CD4-positive, alpha-beta T cell (primary cell): ENCODE results near the gene ARL2BP. TPM values are rescaled to one million over a fixed set of nuclear protein-coding genes. Genes with fewer than 3 reads are reported as not detected.
A peak's percentile ranks its signal among the peaks of the same experiment; 100 is the strongest.
"Not testable (repeated sequence)": the region's sequence is repeated elsewhere in the genome, so short reads cannot be mapped to it uniquely, and the experiment has no call there.

Experiments
- ATAC-seq: fragments of 200-7000 bp; cut with Tn5 transposase; one replicate; pipeline ENCODE4 v1.10.0; 2022; ENCODE audit warnings: mild to moderate bottlenecking; ENCODE audit not compliant: poor library complexity
- CTCF ChIA-PET: fragments of 350-600 bp; sonication (Branson Sonifier 250); formaldehyde crosslinking; loops from one replicate; lab custom pipeline; 2021; ENCODE audit warnings: antibody characterized with exemption, inconsistent platforms; lab: Charles Lee
- POLR2A ChIA-PET: fragments of 350-600 bp; sonication (Branson Sonifier 250); formaldehyde crosslinking; loops from one replicate; lab custom pipeline; 2021; ENCODE audit warnings: antibody characterized with exemption, inconsistent platforms; lab: Charles Lee
- DNase-seq, 14 experiments: peaks; one replicate each; pipeline ENCODE4 v3.0.0-alpha.2; 2013 to 2020; ENCODE audit warnings: mixed read lengths in 2 of 14
- H3K27ac ChIP-seq, 2 donors: one replicate each; pipeline versions ENCODE4 v1.5.1 to v1.7.0; 2013; ENCODE audit warnings: low read length in 2 of 2, low read depth in 1 of 2, mild to moderate bottlenecking in 1 of 2
- H3K27me3 ChIP-seq, 2 experiments: 1 replicate in 1 of 2; 2 replicates in 1 of 2; pipeline versions ENCODE4 v1.6.1 to v1.7.0; 2013; ENCODE audit warnings: low read length in 2 of 2, control low read depth in 1 of 2, mild to moderate bottlenecking in 1 of 2, moderate library complexity in 1 of 2; ENCODE audit not compliant: insufficient read depth in 2 of 2, control insufficient read depth in 1 of 2
- H3K36me3 ChIP-seq: one replicate; pipeline ENCODE4 v1.6.1; 2013; ENCODE audit warnings: low read length, control low read depth; ENCODE audit not compliant: insufficient read depth
- H3K4me1 ChIP-seq: one replicate; pipeline ENCODE4 v1.6.1; 2013; ENCODE audit warnings: low read length, control low read depth; ENCODE audit not compliant: insufficient read depth
- H3K4me3 ChIP-seq: one replicate; pipeline ENCODE4 v1.5.1; 2013; ENCODE audit warnings: mild to moderate bottlenecking, low read length, moderate library complexity
- H3K9me3 ChIP-seq, 2 experiments: 1 replicate in 1 of 2; 2 replicates in 1 of 2; pipeline versions ENCODE4 v1.6.1 to v1.7.0; 2013; ENCODE audit warnings: low read length in 2 of 2, mild to moderate bottlenecking in 2 of 2, control low read depth in 1 of 2, moderate library complexity in 1 of 2; ENCODE audit not compliant: control insufficient read depth in 1 of 2, insufficient read depth in 1 of 2
- H3K27ac Mint-ChIP-seq: one replicate; pipeline ENCODE4 v1.8.0; 2020; ENCODE audit warnings: mixed read lengths
- H3K27me3 Mint-ChIP-seq: one replicate; pipeline ENCODE4 v1.8.0; 2021; ENCODE audit warnings: mixed read lengths
- H3K36me3 Mint-ChIP-seq: one replicate; pipeline ENCODE4 v1.8.0; 2021; ENCODE audit warnings: low read depth, mixed read lengths
- H3K4me1 Mint-ChIP-seq: one replicate; pipeline ENCODE4 v1.8.0; 2021; ENCODE audit warnings: low read depth, mixed read lengths
- H3K4me3 Mint-ChIP-seq: one replicate; pipeline ENCODE4 v1.8.0; 2020; ENCODE audit warnings: mild to moderate bottlenecking, mixed read lengths
- H3K9me3 Mint-ChIP-seq: one replicate; pipeline ENCODE4 v1.8.0; 2020; ENCODE audit warnings: mixed read lengths
- CTCF ChIP-seq: fragments of 200-600 bp; IDR thresholded peaks from one replicate; pipeline ENCODE4 v1.8.0; 2022; ENCODE audit warnings: antibody characterized with exemption, mild to moderate bottlenecking
- intact Hi-C, 2 experiments: fragments of 100-400 bp; cut with DNase I in 1 of 2; cut with micrococcal nuclease in 1 of 2; formaldehyde crosslinking; loops; one replicate each; pipeline versions ENCODE4 v1.15.1 to v1.9.0; 2023 to 2025; cut with DNase I, micrococcal nuclease
- total RNA-seq, 174 experiments: library from RNA in 2 of 174; stranded (reverse) in 2 of 174; gene quantifications; one replicate each; pipeline ENCODE4 v1.2.3 and lab custom pipeline; 2021 to 2026

The ARL2BP gene
- total RNA-seq, 2 experiments from 2014 or later = 32.4 to 35.6 TPM

- no peaks in the 10 kb centered on the region for H3K27me3 ChIP-seq
- intact Hi-C loops = loop anchor here in 1 of 2 experiments (10.0 kb wide), 1 partner anchor 530 kb away; the partner anchor contains the start of gene NUP93
- peaks cover 61% of the 10 kb centered on the region for H3K4me1 Mint-ChIP-seq
- H3K36me3 Mint-ChIP-seq = peaks cover 5% of the 10 kb centered on the region
- peak overlapping the region; percentile 97 for H3K27ac Mint-ChIP-seq
- no peaks in the 10 kb centered on the region for H3K9me3 Mint-ChIP-seq
- H3K4me3 ChIP-seq = no peak overlapping the region
- peak overlapping the region in 1 of 2 donors; percentile 57 for H3K27ac ChIP-seq
- CTCF ChIA-PET = no interaction called here
- no peaks in the 10 kb centered on the region for H3K36me3 ChIP-seq
- H3K4me3 Mint-ChIP-seq = peak overlapping the region; percentile 12
- H3K27me3 Mint-ChIP-seq = no peaks in the 10 kb centered on the region
- no peaks in the 10 kb centered on the region for H3K9me3 ChIP-seq
- no peak for ATAC-seq
- no peak for TF ChIP-seq CTCF
- POLR2A ChIA-PET = interaction anchor here (1.2 kb wide), 1 partner anchor 19 kb away, joined by 4 read pairs; no protein-coding TSS in a partner anchor
- peaks cover 63% of the 10 kb centered on the region for H3K4me1 ChIP-seq
- peak in 2 of 14 experiments; percentile 23 to 47 for DNase-seq
These were observed 19.9 kb downstream of the ARL2BP start for GRCh38 chr16:57264950-57265371.

- peak overlapping the region in 1 of 2 donors; percentile 57 for H3K27ac ChIP-seq
- H3K27me3 ChIP-seq = no peaks in the 10 kb centered on the region
- Mint-ChIP-seq H3K4me3 (peak overlapping the region; percentile 43), H3K9me3 (no peaks in the 10 kb centered on the region), H3K4me1 (peaks cover 53% of the 10 kb centered on the region), H3K27ac (peak overlapping the region; percentile 97), H3K27me3 (no peaks in the 10 kb centered on the region), H3K36me3 (no peaks in the 10 kb centered on the region)
- POLR2A ChIA-PET = interaction anchor here (0.6 to 4.2 kb wide), 8 partner anchors 14 to 265 kb away, joined by 3 to 25 read pairs (median 4); partner anchors contain the start of genes ARL2BP and PLLP
- no peak for TF ChIP-seq CTCF
- no peaks in the 10 kb centered on the region for H3K36me3 ChIP-seq
- intact Hi-C loops = loop anchor here (1.0 to 10.0 kb wide), 7 partner anchors 11 to 531 kb away; partner anchors contain the start of genes ARL2BP (in 1 of the 2), NUP93 (in 1 of the 2), PLLP (in 1 of the 2) and PSME3IP1 (in 1 of the 2)
- peaks cover 55% of the 10 kb centered on the region for H3K4me1 ChIP-seq
- no peak for ATAC-seq
- H3K4me3 ChIP-seq = no peak overlapping the region
- DNase-seq = no peak
- CTCF ChIA-PET = interaction anchor here (1.5 kb wide), 1 partner anchor 21 kb away, joined by 5 read pairs; the partner anchor contains the start of gene ARL2BP
- H3K9me3 ChIP-seq = no peaks in the 10 kb centered on the region
These were observed 20.9 kb downstream of the ARL2BP start for GRCh38 chr16:57265850-57266530.

DNA sequence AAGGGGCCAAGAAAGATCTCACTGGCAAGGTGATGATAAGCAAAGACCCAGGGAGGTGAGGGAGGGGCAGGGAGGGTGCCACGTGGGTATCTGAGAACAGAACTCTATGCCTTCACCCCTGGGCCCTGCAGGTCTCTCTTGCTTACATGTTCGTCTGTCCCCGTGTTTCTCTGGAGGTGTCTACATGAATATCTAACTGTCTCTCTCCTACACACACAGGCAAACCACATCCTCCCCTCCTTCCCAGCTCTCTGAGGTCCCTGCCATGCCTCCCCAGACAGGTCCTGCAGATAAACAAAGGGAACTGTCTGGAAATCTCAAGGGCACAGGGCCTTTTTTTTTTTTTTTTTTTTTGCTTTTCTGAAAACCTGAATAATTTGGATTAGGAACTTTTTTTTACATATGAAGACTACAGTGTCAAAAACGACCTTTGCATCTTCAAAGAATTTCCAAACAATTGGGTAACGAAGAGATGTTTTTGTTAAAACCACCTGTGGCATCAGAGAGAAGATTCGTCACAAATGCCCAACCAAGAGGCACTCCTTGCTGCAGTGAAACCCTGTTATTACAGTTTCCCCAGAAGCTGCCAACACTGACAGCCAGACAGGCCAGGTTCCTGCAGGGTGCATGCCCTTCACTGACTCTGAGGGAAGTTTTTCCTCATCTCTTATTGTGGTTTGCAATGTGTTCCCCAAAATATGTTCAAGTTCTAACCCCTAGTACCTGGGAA lies 21.6 kb downstream of the ARL2BP start:
- TF ChIP-seq CTCF = no peak
- Mint-ChIP-seq H3K27me3 (no peaks in the 10 kb centered on the region), H3K4me1 (peaks cover 53% of the 10 kb centered on the region), H3K27ac (peak overlapping the region; percentile 97), H3K4me3 (peak overlapping the region; percentile 43), H3K36me3 (no peaks in the 10 kb centered on the region), H3K9me3 (no peaks in the 10 kb centered on the region)
- peak; percentile 32 to 78 (median 54) for DNase-seq
- ChIA-PET CTCF (interaction anchor here (0.8 to 1.5 kb wide), 2 partner anchors 11 to 22 kb away, joined by 5 to 8 read pairs; partner anchors contain the start of gene ARL2BP), POLR2A (interaction anchor here (0.6 to 4.2 kb wide), 10 partner anchors 11 to 264 kb away, joined by 3 to 25 read pairs (median 4); partner anchors contain the start of genes ARL2BP, PLLP and POLR2C)
- H3K9me3 ChIP-seq = no peaks in the 10 kb centered on the region
- ATAC-seq = peak; percentile 87
- H3K27me3 ChIP-seq = no peaks in the 10 kb centered on the region
- H3K4me1 ChIP-seq = peaks cover 55% of the 10 kb centered on the region
- peak overlapping the region in 1 of 2 donors; percentile 57 for H3K27ac ChIP-seq
- intact Hi-C loops = loop anchor here (1.0 to 10.0 kb wide), 7 partner anchors 11 to 532 kb away; partner anchors contain the start of genes ARL2BP (in 1 of the 2), NUP93 (in 1 of the 2), PLLP (in 1 of the 2) and PSME3IP1 (in 1 of the 2)
- H3K36me3 ChIP-seq = no peaks in the 10 kb centered on the region
- H3K4me3 ChIP-seq = no peak overlapping the region

GRCh38 chr16:57267343-57267742 lies 22.3 kb downstream of the ARL2BP start:
- ATAC-seq (peak; percentile 21), DNase-seq (peak in 1 of 14 experiments; percentile 14)
- not testable (repeated sequence) for H3K27me3 Mint-ChIP-seq, H3K36me3 Mint-ChIP-seq, H3K36me3 ChIP-seq, H3K9me3 ChIP-seq, H3K4me3 ChIP-seq, H3K27me3 ChIP-seq, H3K9me3 Mint-ChIP-seq
- H3K4me1 Mint-ChIP-seq = peaks cover 53% of the 10 kb centered on the region
- H3K4me1 ChIP-seq = peaks cover 55% of the 10 kb centered on the region
- peak overlapping the region in 1 of 2 donors; percentile 55 for H3K27ac ChIP-seq
- H3K4me3 Mint-ChIP-seq = peak overlapping the region; percentile 43
- intact Hi-C loops = loop anchor here (2.0 to 10.0 kb wide), 4 partner anchors 17 to 533 kb away; partner anchors contain the start of genes ARL2BP (in 1 of the 2), NUP93 (in 1 of the 2), PLLP (in 1 of the 2) and PSME3IP1 (in 1 of the 2)
- CTCF ChIA-PET = interaction anchor here (0.8 kb wide), 1 partner anchor 12 kb away, joined by 8 read pairs; no protein-coding TSS in a partner anchor
- POLR2A ChIA-PET = interaction anchor here (0.9 to 4.2 kb wide), 8 partner anchors 10 to 336 kb away, joined by 3 to 25 read pairs (median 4); partner anchors contain the start of genes ARL2BP, PLLP and POLR2C
- peak overlapping the region; percentile 97 for H3K27ac Mint-ChIP-seq
